ENCODE measurements around the gene ANKS1B. TPM values are rescaled to one million over a fixed set of nuclear protein-coding genes. Genes with fewer than 3 reads are reported as not detected.

The ANKS1B gene
- total and polyA plus RNA-seq, 5 donors = 0.43 to 7.4 (median 3.3) TPM

DNA sequence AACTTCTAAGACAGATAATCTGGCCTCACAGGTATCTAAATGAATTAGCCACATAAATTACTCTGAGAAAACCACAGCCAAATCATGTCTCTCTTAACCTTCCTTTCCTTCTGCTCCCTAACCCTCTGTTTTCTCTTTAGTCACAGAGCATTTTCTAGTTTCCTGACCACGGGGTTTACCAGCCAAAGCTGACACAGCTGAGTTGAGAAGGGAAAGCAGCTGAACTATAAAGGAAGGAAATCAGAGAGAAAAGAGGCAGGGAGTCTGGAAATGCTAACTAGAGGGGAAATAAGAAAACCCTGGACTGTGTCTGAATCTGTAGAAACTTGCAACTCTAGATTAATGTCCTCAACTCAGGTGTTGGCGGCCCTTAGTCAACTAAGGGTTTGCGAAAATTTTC is 24.4 kb downstream of the ANKS1B start:
- ATAC-seq (no peak), DNase-seq (no peak)
- intact Hi-C loops (cut with DNase I) = no loop called here
- Histone ChIP-seq H3K4me3 (ENCODE audit: low read length) (no peak overlapping the region), H3K9me3 (ENCODE audit: control insufficient read depth, low read length) (no peaks in the 10 kb centered on the region), H3K4me1 (ENCODE audit: control insufficient read depth, insufficient read depth, low read length) (no peaks in the 10 kb centered on the region), H3K27me3 (ENCODE audit: control insufficient read depth, insufficient read depth) (no peaks in the 10 kb centered on the region), H3K27ac (ENCODE audit: low read length) (no peak overlapping the region)
- WGBS = 50% methylated on average over 3 of the region's 3 CpGs

DNA sequence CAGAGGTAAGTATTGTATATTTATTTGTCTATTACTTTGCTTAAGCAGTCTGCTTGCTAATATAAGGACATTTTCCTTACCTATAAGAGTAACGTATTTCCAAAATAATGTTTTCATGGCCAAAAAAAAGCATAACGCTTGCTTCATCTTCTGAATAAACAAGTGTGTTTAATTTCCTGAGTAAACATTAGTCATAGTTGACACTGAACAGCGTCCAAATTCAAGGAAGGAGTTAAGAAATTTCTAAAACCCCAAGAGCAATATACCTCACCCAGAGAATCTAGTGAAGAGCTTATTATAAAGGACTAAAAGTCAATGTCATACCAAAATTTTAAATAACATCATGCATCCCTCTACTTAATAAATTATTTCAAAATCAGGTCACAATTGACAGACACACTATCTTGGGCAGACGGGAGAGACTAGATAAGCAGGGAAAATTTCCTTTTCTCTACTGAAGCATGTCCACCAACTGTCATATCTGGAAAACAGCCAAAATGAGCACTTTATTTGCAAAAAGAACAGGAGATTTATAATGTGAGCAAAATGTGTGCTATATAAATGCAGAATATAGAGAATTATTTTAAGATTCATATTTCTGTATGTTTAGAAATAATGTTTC is 25.1 kb downstream of the ANKS1B start:
- no peak for ATAC-seq

DNA sequence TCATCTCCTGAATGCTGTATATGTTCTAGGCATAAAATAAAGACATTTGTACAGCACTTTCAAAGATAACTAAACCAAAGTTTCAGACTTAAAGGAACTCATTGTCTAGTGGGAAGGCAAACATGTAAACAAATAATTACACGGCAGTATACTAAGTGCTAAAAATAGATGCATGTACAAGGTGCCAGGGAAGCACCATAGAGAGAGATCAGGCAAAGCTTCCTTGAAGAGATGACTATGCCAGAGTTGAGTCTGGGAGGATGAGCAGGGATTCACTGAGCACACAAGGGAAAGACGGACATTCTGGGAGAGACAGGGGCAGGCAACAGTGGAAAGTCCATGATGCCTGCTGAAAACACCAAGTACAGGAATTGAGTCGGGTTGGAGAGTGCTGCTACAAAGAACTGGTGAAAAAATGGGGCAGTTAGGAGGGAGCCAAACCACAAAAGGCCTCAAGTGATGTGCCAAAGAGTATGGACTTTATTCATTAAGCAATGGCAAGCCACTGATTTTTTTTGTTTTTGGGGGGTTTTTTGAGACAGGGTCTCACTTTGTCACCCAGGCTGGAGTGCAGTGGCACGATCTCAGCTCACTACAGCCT is 26.8 kb downstream of the ANKS1B start:
- WGBS = 69% methylated on average over 4 of the region's 4 CpGs
- intact Hi-C loops (cut with DNase I) = no loop called here
- Histone ChIP-seq H3K4me3 (ENCODE audit: low read length) (no peak overlapping the region), H3K4me1 (ENCODE audit: control insufficient read depth, insufficient read depth, low read length) (no peaks in the 10 kb centered on the region), H3K27ac (ENCODE audit: low read length) (no peak overlapping the region), H3K27me3 (ENCODE audit: control insufficient read depth, insufficient read depth) (no peaks in the 10 kb centered on the region), H3K9me3 (ENCODE audit: control insufficient read depth, low read length) (no peaks in the 10 kb centered on the region)
- ATAC-seq (no peak), DNase-seq (no peak)

More for the DNA sequence above, 25.1 kb downstream of the ANKS1B start:
- intact Hi-C loops (cut with DNase I) = no loop called here
- Histone ChIP-seq H3K27me3 (ENCODE audit: control insufficient read depth, insufficient read depth) (no peaks in the 10 kb centered on the region), H3K4me3 (ENCODE audit: low read length) (no peak overlapping the region), H3K27ac (ENCODE audit: low read length) (no peak overlapping the region), H3K4me1 (ENCODE audit: control insufficient read depth, insufficient read depth, low read length) (no peaks in the 10 kb centered on the region), H3K9me3 (ENCODE audit: control insufficient read depth, low read length) (no peaks in the 10 kb centered on the region)
- 25% methylated on average over 4 of the region's 4 CpGs for WGBS
- no peak for DNase-seq

DNA sequence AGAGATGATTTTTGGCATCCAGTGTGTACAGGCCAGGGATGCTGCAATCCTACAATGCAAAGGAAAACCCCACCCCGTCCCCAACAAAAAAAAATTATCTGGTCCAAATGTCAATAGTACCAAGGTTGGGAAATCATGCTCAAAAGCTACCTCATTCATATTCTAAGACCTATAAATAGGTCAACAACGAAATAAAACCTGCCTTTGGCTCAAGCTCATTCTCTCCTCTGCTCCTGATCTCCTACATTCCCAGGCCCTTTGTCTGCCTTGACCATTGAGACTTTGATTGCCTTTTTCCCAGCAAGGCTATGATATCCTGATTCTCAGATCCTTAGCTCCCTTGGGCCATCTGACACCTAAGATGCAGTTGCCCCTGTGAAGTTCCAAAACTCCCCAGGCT is 30.0 kb downstream of the ANKS1B start:
- intact Hi-C loops (cut with DNase I) = no loop called here
- no peak for ATAC-seq
- no peaks in the 10 kb centered on the region for H3K9me3 ChIP-seq (ENCODE audit: control insufficient read depth, low read length)
- DNase-seq = no peak
- H3K27me3 ChIP-seq (ENCODE audit: control insufficient read depth, insufficient read depth) = no peaks in the 10 kb centered on the region
- no peak overlapping the region for H3K27ac ChIP-seq (ENCODE audit: low read length)
- WGBS = 63% methylated on average over 2 of the region's 2 CpGs
- H3K4me1 ChIP-seq (ENCODE audit: control insufficient read depth, insufficient read depth, low read length) = no peaks in the 10 kb centered on the region
- H3K4me3 ChIP-seq (ENCODE audit: low read length) = no peak overlapping the region

DNA sequence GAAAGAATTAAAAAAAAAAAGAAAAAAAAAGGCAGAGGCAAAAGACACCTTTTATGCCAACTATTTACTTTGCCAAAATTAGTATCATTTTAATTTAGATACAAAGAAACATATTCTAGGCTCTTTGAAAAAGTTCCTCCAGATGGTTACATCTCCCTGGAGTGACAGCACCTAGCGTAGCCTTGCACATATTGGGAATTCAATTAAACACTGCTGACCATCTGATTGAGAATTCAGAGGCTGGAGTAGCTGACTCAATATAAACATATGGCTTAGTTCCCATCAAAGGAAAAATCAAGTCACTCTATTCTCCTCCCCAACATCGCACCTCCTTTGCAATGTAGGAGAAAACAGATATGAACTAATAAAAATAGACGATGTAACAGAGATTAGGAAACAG is 36.4 kb downstream of the ANKS1B start:
- no peaks in the 10 kb centered on the region for H3K9me3 ChIP-seq (ENCODE audit: control insufficient read depth, low read length)
- no peak overlapping the region for H3K27ac ChIP-seq (ENCODE audit: low read length)
- intact Hi-C loops (cut with DNase I) = no loop called here
- no peak for ATAC-seq
- DNase-seq = no peak
- no peaks in the 10 kb centered on the region for H3K27me3 ChIP-seq (ENCODE audit: control insufficient read depth, insufficient read depth)
- H3K4me3 ChIP-seq (ENCODE audit: low read length) = no peak overlapping the region
- no peaks in the 10 kb centered on the region for H3K4me1 ChIP-seq (ENCODE audit: control insufficient read depth, insufficient read depth, low read length)
- 80% methylated on average over 3 of the region's 3 CpGs for WGBS

DNA sequence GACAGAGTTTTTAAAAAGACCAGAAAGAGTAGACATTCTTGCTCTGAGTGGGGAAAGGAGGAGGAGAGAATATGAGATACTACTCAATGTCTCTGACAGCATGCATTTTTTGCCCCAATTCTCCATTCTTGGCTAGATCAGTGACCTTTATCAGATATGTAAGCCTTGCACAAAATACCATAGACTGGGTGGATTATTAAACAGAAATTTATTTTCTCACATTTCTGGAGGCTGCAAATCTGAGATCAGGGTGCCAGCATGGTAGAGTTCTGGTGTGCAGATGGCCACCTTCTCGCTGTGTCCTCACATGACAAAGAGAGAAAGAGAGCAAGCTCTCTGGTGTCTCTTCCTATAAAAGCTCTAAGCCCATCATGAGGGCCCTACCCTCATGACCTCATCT is 38.6 kb downstream of the ANKS1B start:
- DNase-seq = no peak
- intact Hi-C loops (cut with DNase I) = no loop called here
- H3K27me3 ChIP-seq (ENCODE audit: control insufficient read depth, insufficient read depth) = no peaks in the 10 kb centered on the region
- H3K9me3 ChIP-seq (ENCODE audit: control insufficient read depth, low read length) = no peaks in the 10 kb centered on the region
- no peak overlapping the region for H3K4me3 ChIP-seq (ENCODE audit: low read length)
- no peaks in the 10 kb centered on the region for H3K4me1 ChIP-seq (ENCODE audit: control insufficient read depth, insufficient read depth, low read length)
- no peak overlapping the region for H3K27ac ChIP-seq (ENCODE audit: low read length)
- WGBS = 93% methylated on average over 1 of the region's 1 CpG
- ATAC-seq = no peak

DNA sequence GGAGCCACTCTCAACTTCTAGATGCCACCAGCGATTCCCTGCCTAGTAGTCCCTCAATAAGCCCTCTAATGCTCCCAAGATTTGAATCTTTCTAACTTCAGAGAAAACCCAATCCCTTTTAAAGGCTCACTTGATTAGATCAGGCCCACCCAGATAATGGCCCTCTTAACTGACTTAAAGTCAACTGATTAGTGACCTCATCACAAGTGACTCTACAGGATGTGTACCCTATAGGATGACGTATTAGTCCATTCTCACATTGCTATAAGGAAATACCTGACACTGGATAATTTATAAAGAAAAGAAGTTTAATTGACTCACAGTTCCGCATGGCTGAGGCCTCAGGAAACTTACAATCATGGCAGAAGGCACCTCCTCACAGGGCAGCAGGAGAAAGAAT is 49.1 kb downstream of the ANKS1B start:
- no peak overlapping the region for H3K27ac ChIP-seq (ENCODE audit: low read length)
- no peak overlapping the region for H3K4me3 ChIP-seq (ENCODE audit: low read length)
- no peaks in the 10 kb centered on the region for H3K4me1 ChIP-seq (ENCODE audit: control insufficient read depth, insufficient read depth, low read length)
- no peaks in the 10 kb centered on the region for H3K9me3 ChIP-seq (ENCODE audit: control insufficient read depth, low read length)
- intact Hi-C loops (cut with DNase I) = no loop called here
- no peaks in the 10 kb centered on the region for H3K27me3 ChIP-seq (ENCODE audit: control insufficient read depth, insufficient read depth)
- no peak for DNase-seq
- ATAC-seq = no peak
- WGBS = 83% methylated on average over 3 of the region's 3 CpGs

DNA sequence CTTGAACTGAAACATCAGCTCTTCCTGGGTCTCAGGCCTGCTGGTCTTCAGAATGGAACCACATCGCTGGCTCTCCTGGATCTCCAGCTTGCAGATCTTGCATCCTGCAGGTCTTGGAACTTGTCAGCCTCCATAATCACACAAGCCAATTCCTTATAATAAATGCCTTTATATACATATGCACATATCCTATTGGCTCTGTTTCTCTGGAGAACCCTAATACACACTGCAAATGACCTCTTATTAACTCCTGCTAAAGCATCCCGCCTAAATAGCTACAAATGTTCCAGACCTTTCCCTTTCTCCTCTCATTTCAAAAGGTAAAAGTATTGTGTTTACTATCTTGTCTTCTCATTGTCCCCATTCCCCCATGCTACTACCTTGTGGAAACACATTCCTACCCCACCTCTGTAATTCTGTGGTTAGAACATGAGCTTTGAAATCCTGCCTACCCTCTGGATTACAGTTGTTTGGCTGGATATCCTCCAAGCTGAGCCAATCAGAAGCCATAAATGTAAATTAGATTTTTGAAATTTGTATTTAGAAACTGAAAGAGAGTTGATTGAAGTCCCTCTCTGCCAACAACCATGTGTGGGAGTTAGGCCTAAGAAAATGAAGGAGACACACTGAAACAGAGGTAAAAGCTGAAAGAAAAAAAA is 58.1 kb downstream of the ANKS1B start:
- H3K4me1 ChIP-seq (ENCODE audit: control insufficient read depth, insufficient read depth, low read length) = no peaks in the 10 kb centered on the region
- no peak overlapping the region for H3K4me3 ChIP-seq (ENCODE audit: low read length)
- H3K9me3 ChIP-seq (ENCODE audit: control insufficient read depth, low read length) = no peaks in the 10 kb centered on the region
- no peak for DNase-seq
- no peaks in the 10 kb centered on the region for H3K27me3 ChIP-seq (ENCODE audit: control insufficient read depth, insufficient read depth)
- intact Hi-C loops (cut with DNase I) = no loop called here
- 87% methylated on average over 2 of the region's 2 CpGs for WGBS
- no peak overlapping the region for H3K27ac ChIP-seq (ENCODE audit: low read length)
- no peak for ATAC-seq

DNA sequence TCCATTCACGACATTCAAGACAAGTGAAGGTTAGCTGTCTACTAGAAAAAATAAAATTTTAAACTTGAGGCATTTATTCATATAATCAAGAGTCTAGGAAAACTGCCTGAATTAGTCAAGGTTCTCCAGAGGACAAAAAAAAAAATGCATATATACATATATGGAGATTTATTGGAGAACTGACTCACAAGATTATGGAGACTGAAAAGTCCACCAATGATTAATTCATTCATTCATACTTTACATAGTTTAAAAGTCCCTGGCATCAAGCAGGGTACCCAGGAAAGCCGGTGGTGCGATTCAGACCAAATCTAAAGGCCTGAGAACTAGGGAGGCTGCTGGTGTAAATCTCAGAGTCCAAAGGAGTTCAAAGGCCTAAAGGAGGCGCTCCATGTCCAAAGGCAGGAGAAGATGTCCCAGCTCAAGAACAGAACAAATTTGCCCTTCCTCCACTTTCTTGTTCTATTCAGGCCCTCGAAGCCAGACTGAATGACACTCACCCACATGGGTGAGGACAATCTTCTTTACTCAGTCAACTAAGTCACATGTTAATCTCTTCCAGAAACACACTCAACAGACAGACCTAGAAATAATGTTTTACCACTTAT is 64.3 kb downstream of the ANKS1B start:
- no peaks in the 10 kb centered on the region for H3K4me1 ChIP-seq (ENCODE audit: control insufficient read depth, insufficient read depth, low read length)
- intact Hi-C loops (cut with DNase I) = no loop called here
- 88% methylated on average over 5 of the region's 5 CpGs for WGBS
- no peaks in the 10 kb centered on the region for H3K27me3 ChIP-seq (ENCODE audit: control insufficient read depth, insufficient read depth)
- H3K9me3 ChIP-seq (ENCODE audit: control insufficient read depth, low read length) = no peaks in the 10 kb centered on the region
- H3K4me3 ChIP-seq (ENCODE audit: low read length) = no peak overlapping the region
- ATAC-seq (no peak), DNase-seq (no peak)
- no peak overlapping the region for H3K27ac ChIP-seq (ENCODE audit: low read length)

DNA sequence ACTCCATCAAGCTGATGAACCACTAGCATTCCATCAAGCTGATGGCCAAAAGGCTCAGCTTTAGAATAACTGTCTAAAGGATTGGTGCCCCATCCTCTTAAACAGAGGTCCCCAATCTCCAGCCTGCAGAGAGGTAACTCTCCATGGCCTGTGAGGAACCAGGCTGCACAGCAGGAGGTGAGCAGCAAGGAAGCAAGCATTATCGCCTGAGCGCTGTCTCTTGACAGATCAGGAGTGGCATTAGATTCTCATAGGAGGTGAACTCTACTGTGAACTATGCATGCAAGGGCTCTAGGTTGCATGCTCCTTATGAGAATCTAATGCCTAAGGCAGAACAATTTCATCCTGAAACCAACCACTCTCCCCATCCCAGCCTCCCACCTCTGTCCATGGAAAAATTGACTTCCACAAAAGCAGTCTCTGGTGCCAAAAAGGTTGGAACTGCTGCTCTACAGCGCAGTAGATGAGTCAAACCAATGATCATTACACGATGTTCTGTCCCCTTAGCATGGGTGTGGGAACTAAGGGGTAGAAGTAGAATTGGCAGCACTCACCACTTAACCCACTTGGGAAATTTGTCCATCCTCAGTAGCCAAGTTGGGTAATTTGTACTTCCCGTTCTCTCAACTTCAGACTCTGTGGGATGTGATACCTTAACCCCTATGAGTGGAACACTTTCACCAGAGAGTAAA is 66.9 kb downstream of the ANKS1B start:
- H3K27me3 ChIP-seq (ENCODE audit: control insufficient read depth, insufficient read depth) = no peaks in the 10 kb centered on the region
- WGBS = 72% methylated on average over 5 of the region's 5 CpGs
- DNase-seq (peak in 1 of 3 donors; percentile 12), ATAC-seq (peak; percentile 70 to 76)
- H3K4me1 ChIP-seq (ENCODE audit: control insufficient read depth, insufficient read depth, low read length) = no peaks in the 10 kb centered on the region
- intact Hi-C loops (cut with DNase I) = no loop called here
- no peak overlapping the region for H3K4me3 ChIP-seq (ENCODE audit: low read length)
- no peak overlapping the region for H3K27ac ChIP-seq (ENCODE audit: low read length)
- no peaks in the 10 kb centered on the region for H3K9me3 ChIP-seq (ENCODE audit: control insufficient read depth, low read length)

DNA sequence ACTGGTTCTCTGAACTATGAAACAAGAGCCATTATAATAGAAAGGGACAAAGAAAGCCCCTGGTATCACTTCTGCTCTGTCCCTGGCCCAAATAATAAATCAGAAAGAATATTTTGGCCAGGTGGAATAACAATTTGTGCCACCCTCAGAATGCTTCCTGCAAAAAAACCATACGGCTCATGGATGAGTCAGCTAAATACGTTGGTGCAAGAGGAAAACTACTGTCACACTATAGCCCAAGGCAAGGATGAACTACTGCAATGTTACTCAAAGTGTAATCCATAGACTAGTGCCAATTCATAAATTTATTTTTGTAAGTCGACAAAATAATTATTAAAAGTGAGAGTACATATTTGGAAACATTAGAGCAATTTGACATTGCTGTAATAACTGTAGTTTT is 68.2 kb downstream of the ANKS1B start:
- no peaks in the 10 kb centered on the region for H3K9me3 ChIP-seq (ENCODE audit: control insufficient read depth, low read length)
- no peak for ATAC-seq
- WGBS = 73% methylated on average over 3 of the region's 3 CpGs
- no peak overlapping the region for H3K4me3 ChIP-seq (ENCODE audit: low read length)
- intact Hi-C loops (cut with DNase I) = no loop called here
- DNase-seq = no peak
- no peaks in the 10 kb centered on the region for H3K4me1 ChIP-seq (ENCODE audit: control insufficient read depth, insufficient read depth, low read length)
- H3K27ac ChIP-seq (ENCODE audit: low read length) = no peak overlapping the region
- no peaks in the 10 kb centered on the region for H3K27me3 ChIP-seq (ENCODE audit: control insufficient read depth, insufficient read depth)

Measured in right cardiac atrium (tissue), 5 donors.